CD4-positive, alpha-beta T cell treated with Interleukin-6 for 4 hours (primary cell): ENCODE data around the gene IFNA4.
"Not testable (repeated sequence)": the region's sequence is repeated elsewhere in the genome, so short reads cannot be mapped to it uniquely, and the experiment has no call there.

ENCODE experiments used
- DNase-seq: peaks from one replicate; pipeline ENCODE4 v3.0.0-alpha.2; 2020; ENCODE audit warnings: mixed read lengths

Gene IFNA4

DNA sequence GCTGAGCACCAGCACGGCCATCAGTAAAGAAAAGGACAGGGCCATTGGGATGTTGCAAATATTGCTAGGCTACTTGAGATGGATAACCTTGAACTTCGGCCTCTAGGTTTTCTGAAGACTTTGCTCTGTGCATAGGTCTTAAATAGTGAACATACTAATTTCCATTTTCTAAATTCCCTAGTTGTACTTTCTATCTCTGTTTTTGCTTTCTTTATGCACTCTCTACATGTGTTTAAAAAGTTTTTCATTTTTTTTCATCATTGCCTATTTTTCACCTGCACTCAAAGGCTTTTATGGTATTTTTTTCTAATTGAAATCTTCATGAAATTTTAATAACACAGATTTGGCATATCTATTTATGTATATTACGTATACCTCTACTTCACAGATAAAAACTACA, at the start of gene IFNA4:
TSS of gene IFNA4 (minus strand) at position 101 of the 400 bp plus-strand sequence. CDS start at position 45, 56 bp downstream.
- DNase-seq, result not testable (repeated sequence)

DNA sequence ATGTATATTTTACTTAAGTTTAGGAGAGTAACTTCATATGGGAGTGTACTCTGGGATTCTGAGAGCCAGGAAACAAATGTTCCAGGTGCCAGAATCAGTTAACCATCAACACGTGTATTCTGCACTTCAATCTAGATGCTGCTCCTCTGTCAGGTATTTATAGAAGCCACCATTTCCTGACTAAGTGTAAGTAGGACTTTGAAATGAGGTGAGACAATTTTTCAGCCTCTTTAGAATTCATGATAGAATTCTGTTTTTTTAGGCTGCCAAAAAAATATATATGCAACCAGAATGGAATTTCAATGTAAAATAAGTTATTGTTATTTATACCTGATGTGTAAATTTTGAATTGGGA, 49.0 kb upstream of the IFNA4 start:
- not testable (repeated sequence) for DNase-seq

DNA sequence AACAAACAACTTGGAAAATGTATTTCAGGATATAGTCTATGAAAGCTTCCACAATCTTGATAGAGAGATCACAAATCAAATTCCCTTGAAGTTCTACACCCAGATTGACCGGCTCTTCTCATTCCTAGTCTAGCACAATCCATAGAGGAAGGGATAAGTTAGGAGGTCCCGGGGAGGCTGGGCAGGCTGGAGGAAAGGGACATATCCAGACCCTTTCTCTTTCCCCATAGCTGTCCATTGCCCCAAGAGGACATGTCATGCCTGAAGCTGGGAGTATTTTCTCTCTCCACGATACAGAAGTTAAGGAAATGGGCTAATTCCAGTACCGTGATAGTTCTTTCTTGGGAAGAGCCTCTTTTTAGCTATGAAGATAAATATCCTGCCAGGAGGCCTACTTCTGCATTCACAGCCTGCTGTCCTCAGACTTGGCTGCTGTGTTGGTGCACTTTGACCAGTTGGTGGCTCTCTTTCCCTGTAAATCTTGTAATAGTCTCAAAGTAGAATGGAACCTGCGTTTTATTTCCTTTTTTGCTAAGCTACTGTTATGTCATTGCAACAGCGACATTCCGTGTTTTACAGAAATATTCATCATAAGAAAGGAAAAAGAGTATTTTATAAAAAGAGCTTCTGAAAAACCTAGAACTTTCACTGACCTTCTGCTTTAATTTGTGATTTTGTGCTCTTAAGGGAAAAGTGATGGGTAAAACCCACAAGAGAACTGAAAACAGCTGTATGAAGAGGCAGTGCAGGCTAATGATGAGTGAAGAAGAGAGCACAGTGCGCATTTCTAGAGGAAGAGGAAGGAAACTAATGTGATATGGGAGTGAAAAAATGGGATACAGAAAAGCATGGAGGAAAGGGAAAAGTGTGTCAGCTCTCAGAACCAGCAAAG, 48.3 kb upstream of the IFNA4 start:
- peak; percentile 36 for DNase-seq

DNA sequence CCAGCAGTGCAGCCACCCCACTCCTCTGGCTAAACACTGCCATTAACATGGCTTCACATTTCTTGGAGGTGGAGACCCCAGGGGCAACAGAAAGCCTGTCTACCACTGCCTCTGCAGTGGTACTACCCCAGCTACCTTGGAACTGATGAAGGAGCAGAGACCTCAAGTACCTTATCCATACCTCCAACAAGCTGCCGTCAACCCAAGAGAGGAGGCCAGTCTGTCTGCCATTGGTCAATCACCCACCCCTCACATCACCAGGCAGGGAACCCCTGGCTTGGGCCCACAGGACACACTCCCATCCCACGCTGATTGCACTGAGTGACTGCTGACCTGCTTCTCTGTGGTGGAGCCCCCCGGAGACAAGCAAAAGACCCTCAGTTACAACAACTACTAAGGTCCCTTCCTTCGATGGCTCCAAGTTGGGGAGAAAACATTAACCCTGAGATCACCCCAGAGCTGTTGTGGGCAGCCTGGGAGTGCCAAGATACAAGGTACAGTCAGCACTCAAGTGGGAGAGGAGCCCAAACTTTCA, 46.8 kb upstream of the IFNA4 start:
- DNase-seq, result no peak

DNA sequence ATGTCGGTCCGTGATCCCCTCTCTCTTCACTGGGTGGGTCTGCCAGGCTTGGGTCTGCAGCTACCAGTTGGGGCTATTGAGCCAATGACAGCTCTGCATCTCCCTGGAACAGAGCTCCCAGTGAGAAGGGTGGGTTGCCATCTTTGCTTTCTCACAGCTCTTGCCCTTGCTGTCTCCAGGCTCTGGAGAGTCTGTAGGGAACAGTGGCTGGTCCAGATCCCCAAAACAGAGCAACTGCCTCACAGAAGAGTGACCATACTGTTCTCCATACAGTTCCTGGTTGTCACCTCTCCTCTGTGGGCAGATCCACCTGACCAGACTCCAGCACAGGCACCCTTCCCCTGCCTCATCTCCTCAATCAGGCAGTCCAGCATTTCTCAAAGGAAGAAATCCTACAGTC, 45.9 kb upstream of the IFNA4 start:
- no peak for DNase-seq

DNA sequence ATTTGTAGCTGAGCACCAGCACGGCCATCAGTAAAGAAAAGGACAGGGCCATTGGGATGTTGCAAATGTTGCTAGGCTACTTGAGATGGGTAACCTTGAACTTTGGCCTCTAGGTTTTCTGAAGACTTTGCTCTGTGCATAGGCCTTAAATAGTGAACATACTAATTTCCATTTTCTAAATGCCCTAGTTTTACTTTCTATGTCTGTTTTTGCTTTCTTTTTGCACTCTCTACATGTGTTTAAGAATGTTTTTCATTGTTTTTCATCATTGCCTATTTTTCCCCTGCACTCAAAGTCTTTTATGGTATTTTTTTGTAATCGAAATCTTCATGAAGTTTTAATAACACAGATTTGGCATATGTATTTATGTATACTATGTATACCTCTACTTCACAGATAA, 40.7 kb upstream of the IFNA4 start, which contains the start of gene IFNA17:
TSS of gene IFNA17 (minus strand) at position 101 of the 400 bp plus-strand sequence. CDS start at position 52, 49 bp downstream.
- DNase-seq, result no peak

DNA sequence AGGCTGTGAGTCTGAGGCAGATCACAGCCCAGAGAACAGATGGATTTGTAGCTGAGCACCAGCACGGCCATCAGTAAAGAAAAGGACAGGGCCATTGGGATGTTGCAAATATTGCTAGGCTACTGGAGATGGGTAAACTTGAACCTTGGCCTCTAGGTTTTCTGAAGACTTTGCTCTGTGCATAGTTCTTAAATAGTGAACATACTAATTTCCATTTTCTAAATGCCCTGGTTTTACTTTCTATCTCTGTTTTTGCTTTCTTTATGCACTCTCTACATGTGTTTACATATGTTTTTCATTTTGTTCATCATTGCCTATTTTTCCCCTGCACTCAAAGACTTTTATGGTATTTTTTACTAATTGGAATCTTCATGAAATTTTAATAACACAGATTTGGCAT, 29.8 kb upstream of the IFNA4 start, which contains the start of gene IFNA16:
TSS of gene IFNA16 (minus strand) at position 101 of the 400 bp plus-strand sequence. CDS start at position 95, 6 bp downstream.
- not testable (repeated sequence) for DNase-seq

DNA sequence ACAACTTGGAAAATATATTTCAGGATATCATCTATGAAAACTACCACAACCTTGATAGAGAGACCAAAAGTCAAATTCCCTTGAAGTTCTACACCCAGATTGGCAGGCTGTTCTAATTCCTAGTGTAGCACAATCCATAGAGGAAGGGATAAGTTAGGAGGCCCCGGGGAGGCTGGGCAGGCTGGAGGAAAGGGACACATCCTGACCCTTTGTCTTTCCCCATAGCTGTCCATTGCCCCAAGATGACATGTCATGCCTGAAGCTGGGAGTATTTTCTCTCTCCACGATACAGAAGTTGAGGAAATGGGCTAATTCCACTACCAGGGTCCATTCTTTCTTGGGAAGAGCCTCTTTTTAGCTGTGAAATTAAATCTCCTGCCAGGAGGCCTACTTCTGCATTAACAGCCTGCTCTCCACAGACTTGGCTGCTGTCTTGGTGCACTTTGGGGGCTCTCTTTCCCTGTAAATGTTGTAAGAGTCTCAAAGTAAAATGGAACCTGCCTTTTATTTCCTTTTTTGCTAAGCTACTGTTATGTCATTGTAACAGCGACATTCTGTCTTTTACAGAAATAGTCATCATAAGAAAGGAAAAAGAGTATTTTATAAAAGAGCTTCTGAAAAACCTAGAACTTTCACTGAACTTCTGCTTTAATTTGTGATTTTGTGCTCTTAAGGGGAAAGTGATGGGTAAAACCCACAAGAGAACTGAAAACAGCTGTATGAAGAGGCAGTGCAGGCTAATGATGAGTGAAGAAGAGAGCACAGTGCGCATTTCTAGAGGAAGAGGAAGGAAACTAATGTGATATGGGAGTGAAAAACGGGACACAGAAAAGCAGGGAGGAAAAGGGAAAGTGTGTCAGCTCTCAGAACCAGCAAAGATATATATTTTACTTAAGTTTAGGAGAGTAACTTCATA, 26.3 kb upstream of the IFNA4 start:
- DNase-seq, result not testable (repeated sequence)

GRCh38 chr9:21212160-21212559, 24.8 kb upstream of the IFNA4 start:
- not testable (repeated sequence) for DNase-seq

DNA sequence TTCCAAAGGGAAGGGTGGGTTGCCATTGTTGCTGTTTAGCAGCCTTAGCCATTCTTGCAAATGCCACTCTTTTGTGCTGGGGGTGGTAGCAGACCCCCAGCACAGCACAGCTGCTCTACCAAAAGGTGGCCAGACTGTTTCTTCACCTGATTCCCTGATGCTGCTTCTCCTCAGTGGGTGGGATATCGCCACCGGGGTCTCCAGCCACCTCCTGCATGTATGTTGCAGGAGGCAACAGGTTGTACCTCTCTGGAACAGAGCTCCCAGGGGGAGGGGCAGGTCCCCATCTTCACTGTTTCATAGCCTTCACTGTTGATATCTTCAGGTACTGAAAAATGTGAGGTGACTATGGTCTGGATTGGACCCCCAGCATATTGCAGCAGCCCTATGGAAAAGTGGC, 23.4 kb upstream of the IFNA4 start:
- not testable (repeated sequence) for DNase-seq

DNA sequence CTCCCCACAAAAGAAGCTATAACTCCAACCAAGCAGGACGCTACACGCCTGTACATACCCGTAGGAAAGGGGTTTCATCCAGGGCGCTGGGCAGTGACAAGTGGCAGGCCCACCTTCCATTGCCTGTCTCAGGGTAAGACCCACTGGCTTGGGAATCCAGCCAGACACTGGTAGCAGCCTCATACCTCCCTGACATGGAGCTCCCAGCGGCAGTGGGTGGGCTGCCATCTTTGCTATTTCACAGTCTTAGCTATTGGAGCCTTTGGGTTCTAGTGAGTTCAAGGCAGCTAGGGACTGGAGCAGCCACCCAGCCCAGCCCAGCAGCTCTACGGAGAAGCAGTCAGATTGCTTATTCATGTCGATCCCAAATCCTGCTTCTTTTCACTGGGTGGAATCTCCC, 22.9 kb upstream of the IFNA4 start:
- no peak for DNase-seq

- DNase-seq, result not testable (repeated sequence)
These were observed 19.7 kb upstream of the IFNA4 start, which contains the start of gene IFNA10 for GRCh38 chr9:21207043-21207442. IFNA10 (minus strand) TSS chr9:21207143; CDS start chr9:21207097, 46 bp downstream.

DNA sequence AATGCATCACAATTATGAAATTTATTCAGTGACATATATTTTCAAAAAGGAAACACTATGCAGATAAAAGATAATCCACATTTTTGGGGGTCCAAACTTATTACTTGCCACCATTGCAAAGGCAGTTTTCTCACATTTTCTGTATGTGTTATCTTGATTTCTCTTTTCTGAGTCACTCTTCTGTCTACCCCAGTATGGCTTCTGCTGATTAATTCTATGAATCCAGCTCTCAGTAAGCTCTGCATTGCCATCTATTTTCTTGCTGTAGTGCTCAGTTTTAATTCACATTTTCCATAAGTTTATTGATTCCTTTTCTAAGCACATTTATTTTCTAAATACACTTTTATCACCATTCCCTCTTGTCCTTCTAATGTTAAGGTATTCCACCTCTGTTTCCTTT, 17.8 kb upstream of the IFNA4 start:
- DNase-seq, result no peak

- DNase-seq, result not testable (repeated sequence)
These were observed 14.7 kb upstream of the IFNA4 start, which contains the start of gene IFNA7 for GRCh38 chr9:21202105-21202504. IFNA7 (minus strand) TSS chr9:21202205; CDS start chr9:21202165, 40 bp downstream.

DNA sequence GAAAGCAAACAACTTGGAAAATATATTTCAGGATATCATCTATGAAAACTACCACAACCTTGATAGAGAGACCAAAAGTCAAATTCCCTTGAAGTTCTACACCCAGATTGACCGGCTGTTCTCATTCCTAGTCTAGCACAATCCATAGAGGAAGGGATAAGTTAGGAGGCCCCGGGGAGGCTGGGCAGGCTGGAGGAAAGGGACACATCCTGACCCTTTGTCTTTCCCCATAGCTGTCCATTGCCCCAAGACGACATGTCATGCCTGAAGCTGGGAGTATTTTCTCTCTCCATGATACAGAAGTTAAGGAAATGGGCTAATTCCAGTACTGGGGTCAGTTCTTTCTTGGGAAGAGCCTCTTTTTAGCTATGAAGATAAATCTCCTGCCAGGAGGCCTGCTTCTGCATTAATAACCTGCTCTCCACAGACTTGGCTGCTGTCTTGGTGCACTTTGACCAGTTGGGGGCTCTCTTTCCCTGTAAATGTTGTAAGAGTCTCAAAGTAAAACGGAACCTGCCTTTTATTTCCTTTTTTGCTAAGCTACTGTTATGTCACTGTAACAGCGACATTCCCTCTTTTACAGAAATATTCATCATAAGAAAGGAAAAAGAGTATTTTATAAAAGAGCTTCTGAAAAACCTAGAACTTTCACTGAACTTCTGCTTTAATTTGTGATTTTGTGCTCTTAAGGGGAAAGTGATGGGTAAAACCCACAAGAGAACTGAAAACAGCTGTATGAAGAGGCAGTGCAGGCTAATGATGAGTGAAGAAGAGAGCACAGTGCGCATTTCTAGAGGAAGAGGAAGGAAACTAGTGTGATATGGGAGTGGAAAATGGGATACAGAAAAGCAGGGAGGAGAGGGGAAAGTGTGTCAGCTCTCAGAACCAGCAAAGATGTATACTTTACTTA, 7.7 kb upstream of the IFNA4 start:
- peak; percentile 15 for DNase-seq

DNA sequence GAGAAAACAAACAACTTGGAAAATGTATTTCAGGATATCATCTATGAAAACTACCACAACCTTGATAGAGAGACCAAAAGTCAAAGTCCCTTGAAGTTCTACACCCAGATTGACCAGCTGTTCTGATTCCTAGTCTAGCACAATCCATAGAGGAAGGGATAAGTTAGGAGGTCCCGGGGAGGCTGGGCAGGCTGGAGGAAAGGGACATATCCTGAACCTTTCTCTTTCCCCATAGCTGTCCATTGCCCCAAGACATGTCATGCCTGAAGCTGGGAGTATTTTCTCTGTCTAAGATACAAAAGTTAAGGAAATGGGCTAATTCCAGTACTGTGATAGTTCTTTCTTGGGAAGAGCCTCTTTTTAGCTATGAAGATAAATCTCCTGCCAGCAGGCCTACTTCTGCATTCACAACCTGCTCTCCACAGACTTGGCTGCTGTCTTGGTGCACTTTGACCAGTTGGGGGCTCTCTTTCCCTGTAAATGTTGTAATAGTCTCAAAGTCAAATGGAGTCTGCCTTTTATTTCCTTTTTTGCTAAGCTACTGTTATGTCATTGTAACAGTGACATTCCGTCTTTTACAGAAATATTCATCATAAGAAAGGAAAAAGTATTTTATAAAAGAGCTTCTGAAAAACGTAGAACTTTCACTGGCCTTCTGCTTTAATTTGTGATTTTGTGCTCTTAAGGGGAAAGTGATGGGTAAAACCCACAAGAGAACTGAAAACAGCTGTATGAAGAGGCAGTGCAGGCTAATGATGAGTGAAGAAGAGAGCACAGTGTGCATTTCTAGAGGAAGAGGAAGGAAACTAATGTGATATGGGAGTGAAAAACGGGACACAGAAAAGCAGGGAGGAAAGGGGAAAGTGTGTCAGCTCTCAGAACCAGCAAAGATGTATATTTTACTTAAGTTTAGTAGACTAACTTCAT, 4.3 kb downstream of the IFNA4 start:
- peak; percentile 15 for DNase-seq

GRCh38 chr9:21174671-21175070, 12.7 kb downstream of the IFNA4 start:
- no peak for DNase-seq

DNA sequence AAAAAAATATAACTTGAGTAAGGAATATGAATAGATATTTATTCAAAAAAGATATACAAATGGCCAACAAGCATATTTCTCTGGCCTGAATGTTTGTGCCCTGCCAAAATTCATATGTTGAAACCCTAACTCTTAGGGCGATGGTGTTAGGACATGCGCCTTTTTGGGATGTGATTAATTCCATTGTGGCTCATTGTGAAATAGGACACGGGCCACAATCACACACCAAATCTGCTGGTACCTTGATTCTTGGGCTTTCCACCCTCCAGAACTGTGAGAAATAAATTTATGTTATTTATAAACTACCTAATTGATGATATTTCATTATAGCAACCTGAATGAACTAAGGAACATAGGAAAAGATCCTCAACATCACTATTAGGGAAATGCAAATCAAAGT, 15.2 kb downstream of the IFNA4 start:
- no peak for DNase-seq

GRCh38 chr9:21171351-21171750, 16.0 kb downstream of the IFNA4 start:
- no peak for DNase-seq

GRCh38 chr9:21166560-21166959, 20.8 kb downstream of the IFNA4 start, which contains the start of gene IFNA21:
IFNA21 (minus strand) TSS chr9:21166660; CDS start chr9:21166612, 48 bp downstream.
- DNase-seq, result not testable (repeated sequence)
